ENCODE results near the gene SMYD5.

Gene SMYD5

GRCh38 chr2:73263540-73264331 is 49.7 kb downstream of the SMYD5 start:
- TF ChIP-seq, protein P1, sequence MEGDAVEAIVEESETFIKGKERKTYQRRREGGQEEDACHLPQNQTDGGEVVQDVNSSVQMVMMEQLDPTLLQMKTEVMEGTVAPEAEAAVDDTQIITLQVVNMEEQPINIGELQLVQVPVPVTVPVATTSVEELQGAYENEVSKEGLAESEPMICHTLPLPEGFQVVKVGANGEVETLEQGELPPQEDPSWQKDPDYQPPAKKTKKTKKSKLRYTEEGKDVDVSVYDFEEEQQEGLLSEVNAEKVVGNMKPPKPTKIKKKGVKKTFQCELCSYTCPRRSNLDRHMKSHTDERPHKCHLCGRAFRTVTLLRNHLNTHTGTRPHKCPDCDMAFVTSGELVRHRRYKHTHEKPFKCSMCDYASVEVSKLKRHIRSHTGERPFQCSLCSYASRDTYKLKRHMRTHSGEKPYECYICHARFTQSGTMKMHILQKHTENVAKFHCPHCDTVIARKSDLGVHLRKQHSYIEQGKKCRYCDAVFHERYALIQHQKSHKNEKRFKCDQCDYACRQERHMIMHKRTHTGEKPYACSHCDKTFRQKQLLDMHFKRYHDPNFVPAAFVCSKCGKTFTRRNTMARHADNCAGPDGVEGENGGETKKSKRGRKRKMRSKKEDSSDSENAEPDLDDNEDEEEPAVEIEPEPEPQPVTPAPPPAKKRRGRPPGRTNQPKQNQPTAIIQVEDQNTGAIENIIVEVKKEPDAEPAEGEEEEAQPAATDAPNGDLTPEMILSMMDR (IDR thresholded peaks at IDR 0.05), result no peak
- TF ChIP-seq ZFX (IDR thresholded peaks at IDR 0.05; ENCODE audit: borderline replicate concordance), result no peak
- no peak overlapping the region for H3K27ac ChIP-seq

DNA sequence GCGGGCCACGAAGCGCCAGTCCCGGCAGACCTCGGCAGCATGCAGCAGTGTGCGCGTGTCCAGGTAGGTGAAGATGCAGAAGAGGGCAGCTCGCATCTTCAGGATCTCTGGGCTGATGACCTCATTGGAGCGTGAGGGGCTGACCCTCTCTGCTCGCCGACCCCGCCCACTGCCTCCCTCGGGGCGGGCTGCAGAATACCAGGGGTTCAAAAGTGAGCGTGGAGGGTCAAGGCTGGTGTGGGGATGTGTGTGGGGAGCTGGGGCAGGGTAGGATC is 50.2 kb downstream of the SMYD5 start:
- TF ChIP-seq, protein P1 (IDR thresholded peaks at IDR 0.05), result no peak
- TF ChIP-seq ZFX (IDR thresholded peaks at IDR 0.05; ENCODE audit: borderline replicate concordance), result no peak
- no peak overlapping the region for H3K27ac ChIP-seq

DNA sequence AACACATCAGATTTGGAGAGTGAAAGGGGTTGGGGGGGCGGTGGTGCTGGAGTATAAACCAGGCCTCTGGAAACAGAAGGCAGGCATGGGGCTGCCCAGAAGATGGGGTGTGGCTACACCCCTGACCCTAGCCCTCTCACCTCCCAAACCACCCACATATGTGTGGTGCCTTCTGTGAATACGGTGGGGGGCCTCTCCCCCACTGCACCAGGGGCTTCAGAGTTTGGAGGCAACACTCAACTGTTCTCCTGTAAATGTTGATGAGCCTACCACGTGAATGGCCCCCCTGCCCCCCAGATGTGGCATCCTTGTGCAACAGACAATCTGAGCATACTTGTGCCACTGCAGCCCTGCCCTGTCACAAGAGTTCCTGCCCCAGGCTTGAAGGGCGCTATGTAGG is 50.7 kb downstream of the SMYD5 start:
- no peak for TF ChIP-seq ZFX (IDR thresholded peaks at IDR 0.05; ENCODE audit: borderline replicate concordance)
- TF ChIP-seq, protein P1 (IDR thresholded peaks at IDR 0.05), result no peak
- no peak overlapping the region for H3K27ac ChIP-seq

DNA sequence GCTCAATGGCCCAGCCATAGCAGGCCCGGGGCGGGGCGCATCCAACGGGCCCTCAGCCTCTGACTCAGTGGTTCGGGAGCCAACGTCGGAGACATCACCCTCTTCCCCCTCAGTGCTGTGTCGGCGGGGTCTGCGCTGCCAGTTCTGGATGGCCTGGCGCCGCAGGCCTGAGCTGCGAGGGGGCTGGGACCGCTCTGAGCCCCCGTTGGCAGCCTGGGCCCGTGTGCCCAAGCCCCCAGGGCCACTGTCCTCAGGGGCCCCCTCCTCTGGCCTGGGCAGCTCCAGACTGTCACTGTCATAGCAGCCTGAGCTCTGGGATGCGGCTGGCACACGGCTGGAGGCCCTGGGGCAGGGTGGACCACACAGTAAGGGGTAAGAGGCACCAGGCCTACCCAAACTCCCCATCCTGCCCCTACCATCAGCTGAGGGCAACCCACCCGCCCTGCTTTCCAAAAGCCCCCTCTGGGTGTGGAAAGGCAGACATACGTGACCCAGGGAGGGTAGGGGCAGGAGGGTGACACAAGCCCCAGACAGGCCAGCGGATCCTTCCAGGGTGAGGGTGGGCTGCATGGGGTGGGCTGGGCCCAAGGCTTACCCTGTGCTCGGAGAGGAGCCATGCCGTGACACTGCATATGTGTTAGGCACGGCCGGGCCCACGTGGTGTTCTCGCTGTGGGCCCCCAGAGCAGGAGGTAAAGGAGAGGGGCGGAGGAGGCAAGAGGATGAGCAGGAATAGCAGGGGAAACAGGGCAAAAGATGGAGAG is 51.4 kb downstream of the SMYD5 start:
- no peak for TF ChIP-seq ZFX (IDR thresholded peaks at IDR 0.05; ENCODE audit: borderline replicate concordance)
- TF ChIP-seq, protein P1 (IDR thresholded peaks at IDR 0.05), result no peak
- no peak overlapping the region for H3K27ac ChIP-seq

GRCh38 chr2:73266061-73266901 is 52.2 kb downstream of the SMYD5 start:
- no peak overlapping the region for H3K27ac ChIP-seq
- TF ChIP-seq ZFX (IDR thresholded peaks at IDR 0.05; ENCODE audit: borderline replicate concordance), result no peak
- TF ChIP-seq, protein P1 (IDR thresholded peaks at IDR 0.05), result no peak

- no peak overlapping the region for H3K27ac ChIP-seq
- TF ChIP-seq, protein P1 (IDR thresholded peaks at IDR 0.05), result no peak
- no peak for TF ChIP-seq ZFX (IDR thresholded peaks at IDR 0.05; ENCODE audit: borderline replicate concordance)
Observed at GRCh38 chr2:73267008-73267407, 53.0 kb downstream of the SMYD5 start.
